HL-60 (cell line): Measurements from ENCODE around the gene PHACTR3.

ENCODE experiments used
- DNase-seq, 2 experiments: peaks; one replicate each; pipeline ENCODE4 v3.0.0-alpha.2; 2010 to 2020; ENCODE audit warnings: low read depth in 1 of 2, low spot score in 1 of 2
- H3K27ac ChIP-seq: fragments of 250-450 bp; sonication (Bioruptor Pico); replicated peaks from 2 replicates; pipeline ENCODE4 v1.5.1; 2020; ENCODE audit warnings: mild to moderate bottlenecking, moderate library complexity
- H3K27me3 ChIP-seq: fragments of 250-450 bp; sonication (Bioruptor Pico); 2 replicates; pipeline ENCODE4 v1.5.1; 2021; ENCODE audit warnings: mild to moderate bottlenecking, moderate library complexity; ENCODE audit not compliant: insufficient read depth, poor library complexity, severe bottlenecking
- H3K4me3 ChIP-seq: replicated peaks from 2 replicates; pipeline ENCODE4 v1.5.1; 2011; ENCODE audit warnings: mild to moderate bottlenecking, control low read depth, low read length; ENCODE audit not compliant: insufficient read depth
- CTCF ChIP-seq: IDR thresholded peaks from one replicate; pipeline ENCODE4 v1.5.1; 2011; ENCODE audit warnings: low read length, control low read depth, inconsistent platforms; ENCODE audit not compliant: insufficient read depth
- GABPA ChIP-seq: IDR thresholded peaks from 2 replicates; pipeline ENCODE4 v1.6.1; 2012; ENCODE audit warnings: low read depth
- POLR2AphosphoS5 ChIP-seq: IDR thresholded peaks from 2 replicates; pipeline ENCODE4 v1.6.1; 2012; ENCODE audit warnings: low read depth
- REST ChIP-seq: IDR thresholded peaks from 2 replicates; pipeline ENCODE4 v1.6.1; 2012; ENCODE audit warnings: low read depth; ENCODE audit not compliant: insufficient replicate concordance
- SPI1 ChIP-seq: IDR thresholded peaks from 2 replicates; pipeline ENCODE4 v1.6.1; 2012; ENCODE audit warnings: low read depth, mild to moderate bottlenecking, borderline replicate concordance

Gene PHACTR3

GRCh38 chr20:59628171-59628570, 23.8 kb downstream of the PHACTR3 start:
- no peak for TF ChIP-seq SPI1
- no peak for TF ChIP-seq GABPA
- TF ChIP-seq REST, result no peak
- TF ChIP-seq CTCF, result no peak
- no peak for TF ChIP-seq POLR2AphosphoS5
- no peak for DNase-seq
- Histone ChIP-seq H3K27me3 (no peaks in the 10 kb centered on the region), H3K4me3 (no peak overlapping the region), H3K27ac (no peak overlapping the region)

GRCh38 chr20:59629141-59630045, 25.1 kb downstream of the PHACTR3 start:
- no peak for TF ChIP-seq GABPA
- TF ChIP-seq POLR2AphosphoS5, result no peak
- TF ChIP-seq SPI1, result no peak
- no peak for TF ChIP-seq REST
- no peak for TF ChIP-seq CTCF
- H3K4me3 ChIP-seq, result no peak overlapping the region
- DNase-seq, result no peak
- H3K27ac ChIP-seq, result no peak overlapping the region
- H3K27me3 ChIP-seq, result no peaks in the 10 kb centered on the region

- DNase-seq, result no peak
- H3K27ac ChIP-seq, result no peak overlapping the region
Measured at GRCh38 chr20:59630526-59630925, 26.2 kb downstream of the PHACTR3 start.

GRCh38 chr20:59631751-59632540, 27.6 kb downstream of the PHACTR3 start:
- TF ChIP-seq GABPA (no peak), CTCF (no peak), POLR2AphosphoS5 (no peak), SPI1 (no peak), REST (no peak)
- no peak overlapping the region for H3K27ac ChIP-seq
- no peak overlapping the region for H3K4me3 ChIP-seq
- H3K27me3 ChIP-seq, result no peaks in the 10 kb centered on the region
- no peak for DNase-seq

More at GRCh38 chr20:59630526-59630925, 26.2 kb downstream of the PHACTR3 start:
- Histone ChIP-seq H3K4me3 (no peak overlapping the region), H3K27me3 (no peaks in the 10 kb centered on the region)
- TF ChIP-seq SPI1, result no peak
